ENCODE results near the gene DDB1.

DNA sequence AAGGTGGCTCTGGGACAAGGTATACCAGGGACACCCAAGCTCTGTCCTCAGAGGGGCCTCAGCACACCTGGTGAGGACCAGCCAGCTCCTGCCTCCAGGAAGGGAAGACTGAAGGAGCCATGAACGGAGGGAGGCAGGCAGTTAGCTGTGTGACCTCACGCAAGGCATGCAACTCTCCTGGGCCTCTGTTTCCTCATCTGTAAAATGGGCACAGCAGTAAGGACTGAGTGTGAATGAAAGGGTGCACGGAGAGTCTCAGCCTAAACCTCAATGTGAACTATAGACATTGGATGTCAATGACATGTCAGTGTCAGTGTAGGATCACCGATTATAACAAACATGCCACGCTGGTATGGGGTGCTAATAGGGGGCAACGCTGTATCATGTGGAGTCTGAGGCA lies 73.5 kb downstream of the DDB1 start:
- TF ChIP-seq, protein P1, sequence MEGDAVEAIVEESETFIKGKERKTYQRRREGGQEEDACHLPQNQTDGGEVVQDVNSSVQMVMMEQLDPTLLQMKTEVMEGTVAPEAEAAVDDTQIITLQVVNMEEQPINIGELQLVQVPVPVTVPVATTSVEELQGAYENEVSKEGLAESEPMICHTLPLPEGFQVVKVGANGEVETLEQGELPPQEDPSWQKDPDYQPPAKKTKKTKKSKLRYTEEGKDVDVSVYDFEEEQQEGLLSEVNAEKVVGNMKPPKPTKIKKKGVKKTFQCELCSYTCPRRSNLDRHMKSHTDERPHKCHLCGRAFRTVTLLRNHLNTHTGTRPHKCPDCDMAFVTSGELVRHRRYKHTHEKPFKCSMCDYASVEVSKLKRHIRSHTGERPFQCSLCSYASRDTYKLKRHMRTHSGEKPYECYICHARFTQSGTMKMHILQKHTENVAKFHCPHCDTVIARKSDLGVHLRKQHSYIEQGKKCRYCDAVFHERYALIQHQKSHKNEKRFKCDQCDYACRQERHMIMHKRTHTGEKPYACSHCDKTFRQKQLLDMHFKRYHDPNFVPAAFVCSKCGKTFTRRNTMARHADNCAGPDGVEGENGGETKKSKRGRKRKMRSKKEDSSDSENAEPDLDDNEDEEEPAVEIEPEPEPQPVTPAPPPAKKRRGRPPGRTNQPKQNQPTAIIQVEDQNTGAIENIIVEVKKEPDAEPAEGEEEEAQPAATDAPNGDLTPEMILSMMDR (IDR thresholded peaks at IDR 0.05), result no peak
- no peak for TF ChIP-seq POLR2A (IDR thresholded peaks at IDR 0.05)
- TF ChIP-seq EP300 (IDR thresholded peaks at IDR 0.05), result no peak
- TF ChIP-seq POLR2AphosphoS5 (IDR thresholded peaks at IDR 0.05), result no peak
